ENCODE results near the gene TUBGCP6. TPM values are rescaled to one million over a fixed set of nuclear protein-coding genes. Genes with fewer than 3 reads are reported as not detected.

TUBGCP6 gene
- total and polyA plus RNA-seq, 8 donors = 37.8 to 112 (median 50.2) TPM

DNA sequence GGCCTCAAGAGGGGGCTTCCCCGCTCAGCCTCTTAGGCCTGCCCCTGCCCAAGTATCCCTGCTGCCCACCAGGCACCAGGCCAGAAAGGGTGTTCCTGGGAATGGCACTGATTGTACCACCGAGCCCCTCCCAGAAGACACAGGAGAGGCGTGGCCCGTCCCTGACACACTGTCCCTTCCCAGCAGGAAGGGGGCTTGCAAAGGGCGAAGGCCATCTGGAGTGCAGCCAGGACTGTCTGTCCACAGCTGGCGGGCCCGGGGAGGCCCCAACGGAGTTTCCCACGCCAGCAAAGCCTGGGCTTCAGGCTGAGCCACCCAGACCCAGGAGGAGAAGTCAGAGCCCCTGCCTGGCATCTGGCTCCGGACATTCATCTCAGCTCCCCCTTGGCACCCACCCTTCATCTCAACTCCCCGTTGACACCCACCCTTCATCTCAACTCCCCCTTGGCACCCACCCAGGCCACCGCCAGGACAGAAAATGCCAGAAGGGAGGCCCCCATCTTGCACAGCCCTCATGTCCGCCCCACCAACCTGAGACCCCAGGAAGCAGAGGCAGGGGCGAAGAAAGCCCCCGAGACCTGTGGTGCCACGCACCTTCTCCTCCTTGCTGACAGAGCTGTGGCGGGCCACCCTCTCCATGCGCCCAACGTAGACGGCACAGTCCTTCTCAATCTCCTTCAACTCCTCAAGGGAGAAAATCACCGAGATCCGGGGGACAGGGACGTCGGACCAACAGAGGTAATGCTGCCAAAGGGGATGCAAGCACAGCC is 19.4 kb downstream of the TUBGCP6 start:
- Histone ChIP-seq H3K9me3 (no peaks in the 10 kb centered on the region), H3K4me1 (no peaks in the 10 kb centered on the region), H3K36me3 (peaks cover 78 to 100% (median 100%) of the 10 kb centered on the region in 4 donors), H3K27me3 (no peaks in the 10 kb centered on the region), H3K27ac (no peak overlapping the region), H3K4me3 (no peak overlapping the region)
- peak in 1 of 2 donors; percentile 61 for DNase-seq
- 78 to 88% (median 85%) methylated on average over 22 to 24 of the region's 24 CpGs for WGBS, 5 donors
- intact Hi-C loops (cut with DNase I; ENCODE audit: low total_unique reads) = no loop called here
- TF ChIP-seq POLR2AphosphoS5 (IDR thresholded peaks at IDR 0.05) = no peak
- TF ChIP-seq, protein P1, sequence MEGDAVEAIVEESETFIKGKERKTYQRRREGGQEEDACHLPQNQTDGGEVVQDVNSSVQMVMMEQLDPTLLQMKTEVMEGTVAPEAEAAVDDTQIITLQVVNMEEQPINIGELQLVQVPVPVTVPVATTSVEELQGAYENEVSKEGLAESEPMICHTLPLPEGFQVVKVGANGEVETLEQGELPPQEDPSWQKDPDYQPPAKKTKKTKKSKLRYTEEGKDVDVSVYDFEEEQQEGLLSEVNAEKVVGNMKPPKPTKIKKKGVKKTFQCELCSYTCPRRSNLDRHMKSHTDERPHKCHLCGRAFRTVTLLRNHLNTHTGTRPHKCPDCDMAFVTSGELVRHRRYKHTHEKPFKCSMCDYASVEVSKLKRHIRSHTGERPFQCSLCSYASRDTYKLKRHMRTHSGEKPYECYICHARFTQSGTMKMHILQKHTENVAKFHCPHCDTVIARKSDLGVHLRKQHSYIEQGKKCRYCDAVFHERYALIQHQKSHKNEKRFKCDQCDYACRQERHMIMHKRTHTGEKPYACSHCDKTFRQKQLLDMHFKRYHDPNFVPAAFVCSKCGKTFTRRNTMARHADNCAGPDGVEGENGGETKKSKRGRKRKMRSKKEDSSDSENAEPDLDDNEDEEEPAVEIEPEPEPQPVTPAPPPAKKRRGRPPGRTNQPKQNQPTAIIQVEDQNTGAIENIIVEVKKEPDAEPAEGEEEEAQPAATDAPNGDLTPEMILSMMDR (IDR thresholded peaks at IDR 0.05) = no peak

DNA sequence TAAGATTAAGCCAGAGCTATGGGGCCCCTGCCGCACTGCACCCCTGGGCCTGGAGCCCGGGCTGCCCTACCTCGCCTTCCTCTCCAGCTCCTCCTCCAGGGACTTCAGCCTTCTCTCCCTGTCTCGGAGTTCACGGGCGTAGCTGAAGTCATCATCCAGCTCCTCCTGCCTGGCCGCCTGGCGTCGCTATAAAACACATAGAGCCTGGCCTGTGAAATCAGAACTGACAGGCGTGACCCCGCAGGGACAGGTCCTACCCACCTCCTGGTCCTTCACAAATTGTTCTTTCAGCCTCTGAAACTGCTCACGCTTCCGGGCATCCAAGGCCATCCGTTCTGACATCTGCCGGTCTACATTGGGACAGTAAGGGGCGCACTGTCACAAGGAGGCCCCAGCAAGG is 20.8 kb downstream of the TUBGCP6 start:
- Histone ChIP-seq H3K4me3 (no peak overlapping the region), H3K4me1 (peaks cover 5 to 13% (median 8%) of the 10 kb centered on the region in 4 donors), H3K9me3 (no peaks in the 10 kb centered on the region), H3K36me3 (peaks cover 78 to 98% (median 95%) of the 10 kb centered on the region in 4 donors), H3K27me3 (no peaks in the 10 kb centered on the region), H3K27ac (no peak overlapping the region)
- 92 to 96% (median 95%) methylated on average over 16 of the region's 16 CpGs for WGBS, 5 donors
- TF ChIP-seq POLR2A (IDR thresholded peaks at IDR 0.05) = no peak
- TF ChIP-seq EP300 (IDR thresholded peaks at IDR 0.05) = no peak
- TF ChIP-seq POLR2AphosphoS5 (IDR thresholded peaks at IDR 0.05) = no peak
- TF ChIP-seq, protein P1 (IDR thresholded peaks at IDR 0.05) = no peak
- intact Hi-C loops (cut with DNase I; ENCODE audit: low total_unique reads) = no loop called here
- DNase-seq = no peak

- no peak overlapping the region for H3K27ac ChIP-seq
- WGBS, 5 donors = 83 to 91% (median 85%) methylated on average over 3 to 8 of the region's 8 CpGs
- TF ChIP-seq, protein P1 (IDR thresholded peaks at IDR 0.05) = no peak
- TF ChIP-seq POLR2A (IDR thresholded peaks at IDR 0.05) (no peak), POLR2AphosphoS5 (IDR thresholded peaks at IDR 0.05) (no peak), EP300 (IDR thresholded peaks at IDR 0.05) (no peak)
- H3K4me3 ChIP-seq = no peak overlapping the region
- no peaks in the 10 kb centered on the region for H3K27me3 ChIP-seq
- H3K4me1 ChIP-seq = peaks cover 5 to 14% (median 10%) of the 10 kb centered on the region in 4 donors
- DNase-seq = no peak
- H3K9me3 ChIP-seq = no peaks in the 10 kb centered on the region
- intact Hi-C loops (cut with DNase I; ENCODE audit: low total_unique reads) = no loop called here
- peaks cover 83 to 98% (median 95%) of the 10 kb centered on the region in 4 donors for H3K36me3 ChIP-seq
Measured at GRCh38 chr22:50222508-50222907, 22.3 kb downstream of the TUBGCP6 start.

- Histone ChIP-seq H3K36me3 (peaks cover 85 to 98% (median 95%) of the 10 kb centered on the region in 4 donors), H3K27ac (no peak overlapping the region), H3K27me3 (no peaks in the 10 kb centered on the region), H3K4me3 (no peak overlapping the region), H3K9me3 (no peaks in the 10 kb centered on the region), H3K4me1 (peaks cover 5 to 14% (median 10%) of the 10 kb centered on the region in 4 donors)
- TF ChIP-seq POLR2A (IDR thresholded peaks at IDR 0.05) (no peak), POLR2AphosphoS5 (IDR thresholded peaks at IDR 0.05) (no peak), EP300 (IDR thresholded peaks at IDR 0.05) (no peak)
- TF ChIP-seq, protein P1 (IDR thresholded peaks at IDR 0.05) = no peak
- 90 to 94% (median 94%) methylated on average over 6 to 19 of the region's 19 CpGs for WGBS, 5 donors
- intact Hi-C loops (cut with DNase I; ENCODE audit: low total_unique reads) = no loop called here
- DNase-seq = no peak
Measured at GRCh38 chr22:50221410-50222300, 23.2 kb downstream of the TUBGCP6 start.

Measured in stomach (tissue), 9 donors.